Islet precursor cell (in vitro differentiated cells): ENCODE results near the gene TLE4.
"Not testable (repeated sequence)": the region's sequence is repeated elsewhere in the genome, so short reads cannot be mapped to it uniquely, and the experiment has no call there.

Experiments used
- DNase-seq: peaks from one replicate; pipeline ENCODE4 v3.0.0-alpha.2; 2018

The TLE4 gene

GRCh38 chr9:79604921-79605562 lies 33.3 kb downstream of the TLE4 start:
- DNase-seq: no peak

GRCh38 chr9:79606529-79606928 lies 34.8 kb downstream of the TLE4 start:
- DNase-seq: not testable (repeated sequence)

- DNase-seq: no peak
Observed at GRCh38 chr9:79609468-79610018, 37.8 kb downstream of the TLE4 start.

- no peak for DNase-seq
Observed at GRCh38 chr9:79610019-79610631, 38.4 kb downstream of the TLE4 start.

GRCh38 chr9:79610791-79611614 lies 39.2 kb downstream of the TLE4 start:
- peak; percentile 86 for DNase-seq

- no peak for DNase-seq
Observed at GRCh38 chr9:79613145-79613544, 41.4 kb downstream of the TLE4 start.

GRCh38 chr9:79615038-79615437 lies 43.3 kb downstream of the TLE4 start:
- no peak for DNase-seq

GRCh38 chr9:79616013-79616412 lies 44.2 kb downstream of the TLE4 start:
- no peak for DNase-seq

- DNase-seq: no peak
Observed at GRCh38 chr9:79616971-79617370, 45.2 kb downstream of the TLE4 start.

GRCh38 chr9:79617395-79617794 lies 45.6 kb downstream of the TLE4 start:
- DNase-seq: no peak

- DNase-seq: no peak
Observed at GRCh38 chr9:79619930-79620329, 48.2 kb downstream of the TLE4 start.

- DNase-seq: no peak
Observed at GRCh38 chr9:79621916-79622575, 50.3 kb downstream of the TLE4 start.

- DNase-seq: no peak
Observed at GRCh38 chr9:79623799-79624721, 52.3 kb downstream of the TLE4 start.

- no peak for DNase-seq
Observed at GRCh38 chr9:79629721-79630120, 58.0 kb downstream of the TLE4 start.

- DNase-seq: no peak
Observed at GRCh38 chr9:79630521-79631403, 59.0 kb downstream of the TLE4 start.

- DNase-seq: no peak
Observed at GRCh38 chr9:79632060-79632459, 60.3 kb downstream of the TLE4 start.

- DNase-seq: no peak
Observed at GRCh38 chr9:79632705-79633104, 60.9 kb downstream of the TLE4 start.

- DNase-seq: no peak
Observed at GRCh38 chr9:79633558-79633957, 61.8 kb downstream of the TLE4 start.

GRCh38 chr9:79637177-79637925 lies 65.6 kb downstream of the TLE4 start:
- DNase-seq: no peak

GRCh38 chr9:79638806-79639205 lies 67.0 kb downstream of the TLE4 start:
- no peak for DNase-seq
